GM21717 (cell line): Measurements from ENCODE around the gene NOX3.

Source experiments
- ATAC-seq: cut with Tn5 transposase; IDR thresholded peaks from one replicate; pipeline ENCODE4 v1.9.1; 2021; ENCODE audit warnings: mild to moderate bottlenecking, moderate library complexity; ENCODE audit not compliant: unreplicated experiment

The NOX3 gene

GRCh38 chr6:155404937-155405336 is 50.7 kb downstream of the NOX3 start:
- ATAC-seq: no peak

GRCh38 chr6:155402656-155403304 is 52.9 kb downstream of the NOX3 start:
- no peak for ATAC-seq

- no peak for ATAC-seq
Observed at GRCh38 chr6:155400654-155400965, 55.0 kb downstream of the NOX3 start.

DNA sequence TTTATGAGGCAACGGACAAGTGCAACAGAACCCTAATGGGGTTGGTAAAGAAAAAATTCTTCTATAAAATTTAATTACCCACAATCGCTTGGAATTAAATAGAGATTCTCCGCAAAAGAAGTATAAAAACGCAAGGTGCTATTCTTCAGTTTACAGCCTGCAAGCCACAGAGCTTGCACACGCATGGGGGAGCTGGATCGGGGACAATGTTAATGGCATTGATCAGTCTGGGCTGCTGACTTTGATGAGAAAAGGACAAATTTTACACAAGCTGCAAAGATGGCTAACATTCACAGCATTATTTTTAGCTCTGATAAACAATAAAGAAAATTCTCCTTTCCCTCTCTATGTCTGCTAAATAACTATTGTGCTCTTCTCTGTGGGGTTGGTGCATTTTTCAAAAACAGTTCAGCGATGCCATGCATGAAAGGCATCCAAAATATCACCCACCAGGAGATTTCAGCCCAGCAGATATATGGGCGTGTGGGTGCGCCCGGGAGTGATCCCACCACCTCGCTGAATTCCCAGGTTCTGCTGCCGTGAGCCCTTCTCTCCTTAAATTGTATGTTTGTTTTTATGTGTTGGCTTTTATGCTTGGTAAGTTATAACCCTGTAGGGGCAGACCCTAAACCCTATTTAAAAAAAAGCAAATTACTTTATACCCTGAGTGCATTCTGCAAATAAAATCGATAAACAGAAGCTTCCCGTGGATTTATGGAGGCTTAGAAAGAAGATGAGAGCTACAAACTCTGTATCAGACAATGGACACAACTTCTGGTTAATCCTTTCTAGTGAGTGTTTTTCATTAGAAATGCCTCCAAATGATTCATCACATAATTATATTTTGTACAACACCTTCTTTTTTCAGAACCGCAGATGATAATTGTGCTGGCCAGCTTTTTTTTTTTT is 55.6 kb downstream of the NOX3 start:
- no peak for ATAC-seq

DNA sequence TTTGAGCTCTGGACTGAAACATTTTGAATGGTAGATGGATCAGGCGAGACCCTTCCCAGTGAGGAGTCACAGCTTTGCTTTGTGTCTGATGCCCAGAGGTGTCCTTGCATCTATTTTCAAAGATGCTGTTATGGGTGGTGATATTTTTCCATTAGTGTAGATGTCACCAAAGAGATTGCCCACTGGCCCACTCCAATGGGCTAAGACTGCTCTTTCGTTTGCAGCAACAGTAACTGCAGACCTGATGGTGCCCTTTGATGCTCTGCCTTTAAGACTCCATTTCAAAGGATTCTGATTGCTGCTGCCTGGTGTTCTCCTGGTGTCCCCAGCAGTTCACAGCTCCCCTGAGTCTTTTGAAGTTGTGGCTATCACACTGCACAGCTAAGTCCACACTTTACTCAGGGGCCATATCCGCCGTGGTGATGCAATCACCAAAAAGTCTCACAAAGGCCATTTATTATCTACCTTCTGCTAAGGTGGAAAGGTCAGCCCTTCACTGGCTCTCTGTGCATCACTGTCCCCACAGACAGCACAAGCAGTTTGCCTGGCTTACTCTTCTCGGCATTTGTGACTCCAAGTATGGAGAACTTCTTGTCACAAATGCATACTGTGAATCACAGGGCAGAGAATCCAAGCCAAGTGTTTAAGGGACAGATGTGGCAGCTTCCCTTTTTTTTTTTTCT is 56.4 kb downstream of the NOX3 start:
- ATAC-seq: no peak

- ATAC-seq: no peak
Observed at GRCh38 chr6:155398701-155399061, 57.0 kb downstream of the NOX3 start.

DNA sequence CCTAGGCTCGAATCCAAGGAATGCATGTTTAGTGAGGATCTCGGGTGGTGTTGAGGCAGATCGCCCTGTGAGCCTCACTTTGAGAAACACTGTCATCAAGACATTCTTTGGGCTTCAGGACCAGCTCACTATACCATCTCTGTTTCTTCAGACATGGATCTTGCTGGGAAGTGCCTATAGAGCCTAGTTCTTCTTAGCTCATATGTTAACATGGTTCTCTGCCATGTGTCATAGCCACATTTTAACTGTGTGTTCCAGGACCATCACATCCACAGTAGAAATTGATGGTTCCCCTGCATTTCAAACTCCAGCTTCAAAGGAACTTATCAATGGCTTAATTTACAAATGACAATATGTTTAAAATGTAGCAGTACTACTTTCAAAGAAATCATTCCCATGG is 57.4 kb downstream of the NOX3 start:
- ATAC-seq: no peak

DNA sequence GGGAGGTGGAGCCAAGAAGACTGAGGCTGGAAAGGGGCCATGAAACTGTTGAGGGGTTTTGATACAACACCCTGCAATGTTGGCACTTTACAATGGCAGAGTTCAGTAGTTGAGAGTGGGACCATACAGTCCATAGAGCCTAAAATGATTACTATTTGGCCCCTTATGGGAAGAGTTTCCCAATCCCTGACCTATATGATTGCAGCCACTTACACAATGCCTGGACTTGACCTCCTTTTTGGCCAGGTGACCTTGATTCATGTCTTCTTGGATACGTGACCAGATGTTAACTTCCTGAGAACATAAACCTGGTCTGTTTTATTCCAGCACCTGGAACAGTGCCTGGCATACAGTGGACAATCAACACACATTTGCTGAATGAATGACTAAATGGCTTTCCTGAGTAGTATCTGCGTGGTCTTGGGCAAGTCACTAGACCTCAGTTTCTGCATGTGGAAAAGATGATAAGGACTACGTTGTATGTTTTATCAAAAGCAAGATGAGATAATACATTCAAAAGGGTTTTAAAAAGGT is 58.4 kb downstream of the NOX3 start:
- no peak for ATAC-seq

GRCh38 chr6:155396605-155397004 is 59.0 kb downstream of the NOX3 start:
- no peak for ATAC-seq

GRCh38 chr6:155395339-155395738 is 60.3 kb downstream of the NOX3 start:
- ATAC-seq: no peak

DNA sequence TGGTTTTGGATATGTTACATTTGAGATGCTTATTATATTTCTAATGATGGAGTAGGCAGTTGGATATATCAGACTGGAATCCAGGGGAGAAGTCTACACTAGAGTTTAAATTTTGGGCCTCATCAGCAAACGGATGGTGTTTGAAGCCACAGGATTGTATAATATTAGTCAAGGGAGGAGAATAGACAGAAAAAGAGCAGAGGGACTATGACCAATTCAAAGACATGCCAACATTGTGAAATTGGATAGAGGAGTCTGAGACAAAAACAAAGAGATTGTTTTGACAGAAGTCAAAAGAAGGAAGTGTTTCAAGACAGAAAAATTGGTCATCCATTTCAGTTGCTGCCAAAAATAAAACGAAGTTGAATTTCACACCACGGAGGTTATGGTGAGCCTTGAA is 66.5 kb downstream of the NOX3 start:
- ATAC-seq: no peak

GRCh38 chr6:155388591-155388990 is 67.0 kb downstream of the NOX3 start:
- no peak for ATAC-seq

GRCh38 chr6:155387481-155387880 is 68.2 kb downstream of the NOX3 start:
- ATAC-seq: no peak

- ATAC-seq: no peak
Observed at GRCh38 chr6:155384321-155384952, 71.2 kb downstream of the NOX3 start.

- no peak for ATAC-seq
Observed at GRCh38 chr6:155383913-155384312, 71.7 kb downstream of the NOX3 start.

DNA sequence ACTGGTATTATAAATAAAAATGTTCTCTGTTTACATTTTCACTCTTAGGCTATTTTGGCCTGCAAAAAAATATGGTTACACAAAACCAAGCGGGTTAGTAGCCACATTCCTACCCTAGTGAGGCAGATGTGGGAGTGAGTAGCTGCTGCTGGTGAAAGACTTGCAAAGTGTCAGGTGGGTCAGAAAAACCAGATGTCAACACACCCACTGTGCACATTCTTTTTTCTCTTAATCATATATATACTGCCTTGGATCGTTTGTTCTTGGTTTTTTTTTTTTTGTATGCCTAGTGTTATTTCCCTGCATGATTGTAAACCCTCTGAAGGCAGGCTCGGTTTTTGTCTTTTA is 73.3 kb downstream of the NOX3 start:
- ATAC-seq: no peak

- ATAC-seq: no peak
Observed at GRCh38 chr6:155381673-155382337, 73.8 kb downstream of the NOX3 start.

- no peak for ATAC-seq
Observed at GRCh38 chr6:155380666-155381332, 74.8 kb downstream of the NOX3 start.

DNA sequence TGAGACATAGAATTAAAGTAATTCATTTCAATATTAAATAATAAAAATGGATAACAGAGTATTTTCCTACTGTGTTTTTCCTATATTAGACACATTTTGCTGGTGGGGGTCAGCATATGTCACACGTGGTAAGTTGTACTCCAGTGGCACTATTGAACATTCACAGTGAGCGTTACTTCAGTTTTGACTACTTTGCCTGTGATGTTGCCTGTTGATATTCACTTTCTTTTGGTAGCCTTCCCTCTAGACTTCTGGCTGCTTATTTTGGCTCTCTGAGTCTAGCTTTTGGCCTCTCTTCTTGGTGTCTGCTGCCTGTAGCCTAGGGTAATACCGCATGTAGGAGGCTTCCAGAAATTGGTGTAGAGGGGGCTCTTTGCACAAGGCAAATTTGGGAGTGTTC is 76.9 kb downstream of the NOX3 start:
- ATAC-seq: peak; percentile 51

- ATAC-seq: peak; percentile 74
Observed at GRCh38 chr6:155378276-155378675, 77.4 kb downstream of the NOX3 start.
